Subcutaneous abdominal adipose tissue (tissue), 5 donors: ENCODE measurements around the gene SLC38A7.
"Not testable (repeated sequence)": the region's sequence is repeated elsewhere in the genome, so short reads cannot be mapped to it uniquely, and the experiment has no call there.

Experiments used
- H3K27ac ChIP-seq: one replicate; pipeline ENCODE4 v1.7.0; 2013; ENCODE audit warnings: low read depth, mild to moderate bottlenecking, inconsistent platforms, low read length, moderate library complexity
- H3K27me3 ChIP-seq, 5 donors: one replicate each; pipeline ENCODE4 v1.7.0; 2013; ENCODE audit warnings: low read length in 5 of 5, inconsistent platforms in 1 of 5; ENCODE audit not compliant: control insufficient read depth in 5 of 5, insufficient read depth in 4 of 5
- H3K36me3 ChIP-seq, 5 donors: one replicate each; pipeline ENCODE4 v1.7.0; 2013; ENCODE audit warnings: low read length in 5 of 5; ENCODE audit not compliant: control insufficient read depth in 5 of 5, insufficient read depth in 5 of 5
- H3K4me1 ChIP-seq, 5 donors: one replicate each; pipeline ENCODE4 v1.7.0; 2013; ENCODE audit warnings: low read length in 5 of 5, mild to moderate bottlenecking in 3 of 5, moderate library complexity in 1 of 5; ENCODE audit not compliant: control insufficient read depth in 5 of 5, insufficient read depth in 5 of 5
- H3K4me3 ChIP-seq, 5 donors: one replicate each; pipeline ENCODE4 v1.7.0; 2013; ENCODE audit warnings: low read length in 5 of 5, low read depth in 1 of 5
- H3K9ac ChIP-seq, 5 donors: one replicate each; pipeline ENCODE4 v1.7.0; 2013; ENCODE audit warnings: low read length in 5 of 5, mild to moderate bottlenecking in 4 of 5, moderate library complexity in 3 of 5
- H3K9me3 ChIP-seq, 5 donors: one replicate each; pipeline ENCODE4 v1.7.0; 2013; ENCODE audit warnings: low read length in 5 of 5; ENCODE audit not compliant: control insufficient read depth in 5 of 5
- donor health status: healthy.
- donor health status: healthy.
- donor health status: healthy.
- donor health status: healthy.
- donor health status: healthy.

SLC38A7 gene

GRCh38 chr16:58639230-58639629 lies 45.3 kb downstream of the SLC38A7 start:
- Histone ChIP-seq H3K27me3 (no peaks in the 10 kb centered on the region), H3K27ac (no peak overlapping the region), H3K9me3 (no peaks in the 10 kb centered on the region), H3K9ac (no peak overlapping the region), H3K4me3 (no peak overlapping the region), H3K4me1 (peaks cover 0 to 5% (median 3%) of the 10 kb centered on the region in 5 donors), H3K36me3 (no peaks in the 10 kb centered on the region)

GRCh38 chr16:58638148-58639036 lies 46.2 kb downstream of the SLC38A7 start:
- Histone ChIP-seq H3K27me3 (no peaks in the 10 kb centered on the region), H3K36me3 (no peaks in the 10 kb centered on the region), H3K4me1 (peaks cover 0 to 5% (median 3%) of the 10 kb centered on the region in 5 donors), H3K9me3 (no peaks in the 10 kb centered on the region), H3K9ac (no peak overlapping the region), H3K4me3 (no peak overlapping the region), H3K27ac (no peak overlapping the region)

- not testable (repeated sequence) for H3K27ac ChIP-seq, H3K36me3 ChIP-seq, H3K9me3 ChIP-seq, H3K4me1 ChIP-seq, H3K4me3 ChIP-seq, H3K9ac ChIP-seq, H3K27me3 ChIP-seq
Measured at GRCh38 chr16:58637021-58637420, 47.5 kb downstream of the SLC38A7 start.

GRCh38 chr16:58636466-58636865 lies 48.1 kb downstream of the SLC38A7 start:
- Histone ChIP-seq H3K9me3 (no peaks in the 10 kb centered on the region), H3K27ac (no peak overlapping the region), H3K4me1 (peaks cover 0 to 5% (median 3%) of the 10 kb centered on the region in 5 donors), H3K27me3 (no peaks in the 10 kb centered on the region), H3K9ac (no peak overlapping the region), H3K4me3 (no peak overlapping the region), H3K36me3 (no peaks in the 10 kb centered on the region)

- no peaks in the 10 kb centered on the region for H3K9me3 ChIP-seq
- no peaks in the 10 kb centered on the region for H3K27me3 ChIP-seq
- H3K4me1 ChIP-seq: peaks cover under 1 to 8% (median 6%) of the 10 kb centered on the region in 5 donors
- no peak overlapping the region for H3K9ac ChIP-seq
- H3K27ac ChIP-seq: no peak overlapping the region
- H3K36me3 ChIP-seq: no peaks in the 10 kb centered on the region
- H3K4me3 ChIP-seq: no peak overlapping the region
Measured at GRCh38 chr16:58635502-58635901, 49.1 kb downstream of the SLC38A7 start.

GRCh38 chr16:58634265-58634802 lies 50.2 kb downstream of the SLC38A7 start:
- H3K9me3 ChIP-seq: no peaks in the 10 kb centered on the region
- no peaks in the 10 kb centered on the region for H3K27me3 ChIP-seq
- H3K9ac ChIP-seq: peak overlapping the region in 1 of 5 donors; percentile 19
- no peak overlapping the region for H3K27ac ChIP-seq
- H3K4me1 ChIP-seq: peaks cover 3 to 15% (median 7%) of the 10 kb centered on the region in 5 donors
- no peak overlapping the region for H3K4me3 ChIP-seq
- H3K36me3 ChIP-seq: no peaks in the 10 kb centered on the region

- no peaks in the 10 kb centered on the region for H3K9me3 ChIP-seq
- peak within 1 kb of the TSS; percentile 80 to 99 (median 95) for H3K4me3 ChIP-seq
- no peaks in the 10 kb centered on the region for H3K27me3 ChIP-seq
Measured at GRCh38 chr16:58629733-58630640, 54.6 kb downstream of the SLC38A7 start, which contains the start of gene CNOT1. Gene CNOT1, minus strand, starts transcription at chr16:58629826. Its CDS starts 30,489 bp downstream, at chr16:58599337.

GRCh38 chr16:58628845-58629732 lies 55.5 kb downstream of the SLC38A7 start:
- peak overlapping the region; percentile 80 to 99 (median 95) for H3K4me3 ChIP-seq
- H3K4me1 ChIP-seq: peaks cover 3 to 32% (median 25%) of the 10 kb centered on the region in 5 donors
- H3K9me3 ChIP-seq: no peaks in the 10 kb centered on the region

More at GRCh38 chr16:58629733-58630640, 54.6 kb downstream of the SLC38A7 start, which contains the start of gene CNOT1:
- Histone ChIP-seq H3K27ac (peak within 1 kb of the TSS; percentile 98), H3K9ac (peak within 1 kb of the TSS; percentile 92 to 100 (median 100)), H3K36me3 (no peaks in the 10 kb centered on the region), H3K4me1 (peaks cover 3 to 35% (median 27%) of the 10 kb centered on the region in 5 donors)

GRCh38 chr16:58624209-58624608 lies 60.4 kb downstream of the SLC38A7 start:
- H3K4me3 ChIP-seq: no peak overlapping the region
- no peaks in the 10 kb centered on the region for H3K27me3 ChIP-seq
- no peaks in the 10 kb centered on the region for H3K9me3 ChIP-seq
- H3K36me3 ChIP-seq: peaks cover 11 to 38% (median 19%) of the 10 kb centered on the region in 5 donors
- H3K9ac ChIP-seq: no peak overlapping the region
- peaks cover 0 to 22% (median 19%) of the 10 kb centered on the region in 5 donors for H3K4me1 ChIP-seq
- no peak overlapping the region for H3K27ac ChIP-seq

More at GRCh38 chr16:58628845-58629732, 55.5 kb downstream of the SLC38A7 start:
- Histone ChIP-seq H3K27ac (peak overlapping the region; percentile 98), H3K27me3 (no peaks in the 10 kb centered on the region), H3K9ac (peak overlapping the region; percentile 92 to 100 (median 100)), H3K36me3 (peaks cover 2 to 9% (median 7%) of the 10 kb centered on the region in 5 donors)
